ENCODE data around the gene GRID1. TPM values are rescaled to one million over a fixed set of nuclear protein-coding genes. Genes with fewer than 3 reads are reported as not detected.
A peak's percentile ranks its signal among the peaks of the same experiment; 100 is the strongest.

GRID1 gene
- total RNA-seq, 1 experiment from 2014 or later = 5.6 TPM

GRCh38 chr10:86046845-86047460 lies 319.6 kb downstream of the GRID1 start (continued):
- TF ChIP-seq TCF7L2 (IDR thresholded peaks at IDR 0.05; ENCODE audit: borderline replicate concordance, extremely low read depth, insufficient read depth, insufficient read length) (peak; percentile 79), JUND (IDR thresholded peaks at IDR 0.05) (peak; percentile 70), RAD21 (IDR thresholded peaks at IDR 0.05; ENCODE audit: low read depth) (no peak)

- Histone ChIP-seq H3K4me3 (replicated peaks in 1 of 2; ENCODE audit: low read depth in 1 of 2, low read length in 2 of 2) (no peak overlapping the region), H4K20me1 (ENCODE audit: insufficient read depth) (no peaks in the 10 kb centered on the region), H3K27me3 (ENCODE audit: insufficient read depth, low read length) (no peaks in the 10 kb centered on the region), H3K79me2 (ENCODE audit: insufficient read depth, low read length) (no peaks in the 10 kb centered on the region), H3K9me3 (ENCODE audit: control insufficient read depth in 1 of 2, insufficient read depth in 1 of 2, low read depth in 1 of 2, low read length in 2 of 2) (no peaks in the 10 kb centered on the region), H3K36me3 (ENCODE audit: control insufficient read depth in 1 of 2, insufficient read depth in 2 of 2, low read length in 2 of 2) (no peaks in the 10 kb centered on the region), H3K4me2 (ENCODE audit: low read length) (peak overlapping the region; percentile 61), H3K27ac (ENCODE audit: low read depth, low read length) (no peak overlapping the region), H2AFZ (ENCODE audit: low read depth, low read length, poor library complexity, severe bottlenecking) (no peak overlapping the region), H3K9ac (ENCODE audit: low read length) (no peak overlapping the region), H3K9me2 (ENCODE audit: insufficient read depth) (no peaks in the 10 kb centered on the region), H3K4me1 (ENCODE audit: control insufficient read depth in 1 of 2, insufficient read depth in 2 of 2, low read length in 2 of 2) (peaks cover 10 to 35% of the 10 kb centered on the region in 2 experiments)
- DNase-seq (ENCODE audit: low read depth, low spot score) = no peak
- RAD21 ChIA-PET (ENCODE audit: low non-redundant PET in 1 of 2, low total read pairs in 2 of 2, uncharacterized antibody in 2 of 2, unreplicated experiment in 2 of 2) = no interaction called here
- no TSS peak for BruUV-seq (replicated peaks)
- CTCF ChIA-PET = no interaction called here
- intact Hi-C loops (cut with micrococcal nuclease) = no loop called here
- ATAC-seq = no peak
- POLR2A ChIA-PET = no interaction called here
- TF ChIP-seq JUND (IDR thresholded peaks at IDR 0.05) (no peak), RAD21 (IDR thresholded peaks at IDR 0.05; ENCODE audit: low read depth) (no peak), EZH2phosphoT487 (IDR thresholded peaks at IDR 0.05; ENCODE audit: borderline replicate concordance) (no peak), ATF3 (IDR thresholded peaks at IDR 0.05) (no peak)
Measured at GRCh38 chr10:86045896-86046295, 320.7 kb downstream of the GRID1 start.

GRCh38 chr10:86044029-86044428 lies 322.6 kb downstream of the GRID1 start:
- ATAC-seq = no peak
- CTCF ChIA-PET = no interaction called here
- no peaks in the 10 kb centered on the region for H3K9me3 ChIP-seq (ENCODE audit: control insufficient read depth in 1 of 2, insufficient read depth in 1 of 2, low read depth in 1 of 2, low read length in 2 of 2)
- H3K27me3 ChIP-seq (ENCODE audit: insufficient read depth, low read length) = no peaks in the 10 kb centered on the region
- H3K4me1 ChIP-seq (ENCODE audit: control insufficient read depth in 1 of 2, insufficient read depth in 2 of 2, low read length in 2 of 2) = peaks cover 10 to 27% of the 10 kb centered on the region in 2 experiments
- H3K27ac ChIP-seq (ENCODE audit: low read depth, low read length) = no peak overlapping the region
- no peak overlapping the region for H2AFZ ChIP-seq (ENCODE audit: low read depth, low read length, poor library complexity, severe bottlenecking)
- POLR2A ChIA-PET = no interaction called here
- DNase-seq (ENCODE audit: low read depth, low spot score) = no peak
- no peaks in the 10 kb centered on the region for H3K9me2 ChIP-seq (ENCODE audit: insufficient read depth)
- no peaks in the 10 kb centered on the region for H3K36me3 ChIP-seq (ENCODE audit: control insufficient read depth in 1 of 2, insufficient read depth in 2 of 2, low read length in 2 of 2)
- no peak overlapping the region for H3K9ac ChIP-seq (ENCODE audit: low read length)
- no peak overlapping the region for H3K4me2 ChIP-seq (ENCODE audit: low read length)
- H4K20me1 ChIP-seq (ENCODE audit: insufficient read depth) = no peaks in the 10 kb centered on the region
- H3K79me2 ChIP-seq (ENCODE audit: insufficient read depth, low read length) = no peaks in the 10 kb centered on the region
- intact Hi-C loops (cut with micrococcal nuclease) = no loop called here
- no peak overlapping the region for H3K4me3 ChIP-seq (replicated peaks in 1 of 2; ENCODE audit: low read depth in 1 of 2, low read length in 2 of 2)
- RAD21 ChIA-PET (ENCODE audit: low non-redundant PET in 1 of 2, low total read pairs in 2 of 2, uncharacterized antibody in 2 of 2, unreplicated experiment in 2 of 2) = no interaction called here
- no TSS peak for BruUV-seq (replicated peaks)
- no peak for TF ChIP-seq ATF3 (IDR thresholded peaks at IDR 0.05)
- no peak for TF ChIP-seq RAD21 (IDR thresholded peaks at IDR 0.05; ENCODE audit: low read depth)
- TF ChIP-seq ZBTB33 (IDR thresholded peaks at IDR 0.05; ENCODE audit: extremely low read depth, insufficient replicate concordance, low read length) = no peak
- TF ChIP-seq ZFX (IDR thresholded peaks at IDR 0.05) = no peak
- TF ChIP-seq SP1 (IDR thresholded peaks at IDR 0.05; ENCODE audit: low read depth) = no peak
- TF ChIP-seq YY1 (IDR thresholded peaks at IDR 0.05; ENCODE audit: extremely low read depth, insufficient replicate concordance, low read depth, low read length) = no peak
- TF ChIP-seq SIN3A (IDR thresholded peaks at IDR 0.05; ENCODE audit: low read depth) = no peak
- no peak for TF ChIP-seq TCF7L2 (IDR thresholded peaks at IDR 0.05; ENCODE audit: borderline replicate concordance, extremely low read depth, insufficient read depth, insufficient read length)
- no peak for TF ChIP-seq CBX3 (IDR thresholded peaks at IDR 0.05; ENCODE audit: low read depth)
- TF ChIP-seq ELF1 (IDR thresholded peaks at IDR 0.05; ENCODE audit: borderline replicate concordance, low read depth) = no peak
- TF ChIP-seq JUND (IDR thresholded peaks at IDR 0.05) = no peak
- no peak for TF ChIP-seq CTCF (IDR thresholded peaks at IDR 0.05 in 2 of 3, conservative IDR thresholded peaks at IDR 0.05 in 1 of 3; ENCODE audit: borderline replicate concordance in 1 of 3, insufficient read depth in 1 of 3, low read depth in 2 of 3, low read length in 2 of 3)

Data from HCT116 (cell line).